NT2/D1 (cell line): Measurements from ENCODE around the gene CSKMT.
"Not testable (repeated sequence)": the region's sequence is repeated elsewhere in the genome, so short reads cannot be mapped to it uniquely, and the experiment has no call there.

Experiments
- DNase-seq: peaks from one replicate; pipeline ENCODE4 v3.0.0-alpha.2; 2011; ENCODE audit warnings: low read depth, low spot score
- H3K27me3 ChIP-seq: 2 replicates; pipeline ENCODE4 v1.6.0; 2011; ENCODE audit warnings: mild to moderate bottlenecking; ENCODE audit not compliant: insufficient read length, insufficient read depth
- H3K36me3 ChIP-seq: 2 replicates; pipeline ENCODE4 v1.6.1; 2011; ENCODE audit warnings: mild to moderate bottlenecking, low read length, mixed read lengths; ENCODE audit not compliant: insufficient read depth, insufficient read length
- H3K4me1 ChIP-seq: 2 replicates; pipeline ENCODE4 v1.5.1; 2011; ENCODE audit not compliant: insufficient read depth, insufficient read length
- H3K4me3 ChIP-seq: 2 replicates; pipeline ENCODE4 v1.5.1; 2011; ENCODE audit warnings: low read depth; ENCODE audit not compliant: insufficient read length
- H3K9ac ChIP-seq: 2 replicates; pipeline ENCODE4 v1.6.0; 2011; ENCODE audit warnings: low read depth; ENCODE audit not compliant: insufficient read length
- H3K9me3 ChIP-seq: 2 replicates; pipeline ENCODE4 v1.5.1; 2011; ENCODE audit warnings: mild to moderate bottlenecking, low read length; ENCODE audit not compliant: insufficient read depth
- SUZ12 ChIP-seq: IDR thresholded peaks from 2 replicates; pipeline ENCODE4 v1.6.1; 2011; ENCODE audit not compliant: insufficient read length, insufficient read depth; ENCODE audit errors: extremely low read depth
- YY1 ChIP-seq: IDR thresholded peaks from 2 replicates; pipeline ENCODE4 v1.6.1; 2011; ENCODE audit not compliant: insufficient read length, insufficient read depth
- ZNF274 ChIP-seq: IDR thresholded peaks from 2 replicates; pipeline ENCODE4 v1.6.1; 2011; ENCODE audit warnings: mild to moderate bottlenecking, low read depth, low read length

Gene CSKMT

DNA sequence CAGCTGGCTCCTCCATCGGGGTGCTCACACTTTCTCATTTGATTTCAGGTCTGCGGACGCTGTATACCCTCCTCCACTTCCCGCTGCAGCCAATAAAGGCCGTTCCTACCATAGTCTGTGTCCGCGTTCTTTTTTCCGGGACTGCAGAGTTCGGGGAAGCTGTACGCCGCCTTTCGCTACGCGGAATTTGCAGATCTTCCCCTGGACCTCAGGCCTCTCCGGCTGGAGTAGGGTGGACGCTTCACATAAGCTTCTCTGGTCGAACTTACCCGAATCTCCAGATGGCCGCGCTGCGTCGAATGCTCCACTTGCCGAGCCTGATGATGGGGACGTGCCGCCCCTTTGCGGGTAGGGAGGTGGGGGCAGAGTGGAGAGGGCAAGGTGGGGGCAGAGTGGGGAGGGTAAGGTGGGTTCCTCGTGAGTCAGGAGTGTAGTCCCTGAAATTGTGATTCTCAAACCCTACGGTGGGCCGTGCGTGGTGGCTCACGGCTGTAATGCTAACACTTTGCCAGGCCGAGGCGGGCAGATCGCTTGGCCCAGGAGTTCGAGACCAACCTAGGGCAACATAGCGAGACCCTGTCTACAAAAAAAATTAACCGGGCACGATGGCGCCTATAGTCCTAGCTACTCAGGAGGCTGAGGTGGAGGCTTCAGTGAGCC is 617 bp downstream of the CSKMT start:
- TF ChIP-seq YY1: no peak
- TF ChIP-seq ZNF274: no peak
- TF ChIP-seq SUZ12: no peak
- Histone ChIP-seq H3K9me3 (no peaks in the 10 kb centered on the region), H3K4me1 (no peaks in the 10 kb centered on the region), H3K27me3 (no peaks in the 10 kb centered on the region), H3K4me3 (peak overlapping the region; percentile 99), H3K36me3 (peaks cover 63% of the 10 kb centered on the region), H3K9ac (peak overlapping the region; percentile 100)
- DNase-seq: no peak

DNA sequence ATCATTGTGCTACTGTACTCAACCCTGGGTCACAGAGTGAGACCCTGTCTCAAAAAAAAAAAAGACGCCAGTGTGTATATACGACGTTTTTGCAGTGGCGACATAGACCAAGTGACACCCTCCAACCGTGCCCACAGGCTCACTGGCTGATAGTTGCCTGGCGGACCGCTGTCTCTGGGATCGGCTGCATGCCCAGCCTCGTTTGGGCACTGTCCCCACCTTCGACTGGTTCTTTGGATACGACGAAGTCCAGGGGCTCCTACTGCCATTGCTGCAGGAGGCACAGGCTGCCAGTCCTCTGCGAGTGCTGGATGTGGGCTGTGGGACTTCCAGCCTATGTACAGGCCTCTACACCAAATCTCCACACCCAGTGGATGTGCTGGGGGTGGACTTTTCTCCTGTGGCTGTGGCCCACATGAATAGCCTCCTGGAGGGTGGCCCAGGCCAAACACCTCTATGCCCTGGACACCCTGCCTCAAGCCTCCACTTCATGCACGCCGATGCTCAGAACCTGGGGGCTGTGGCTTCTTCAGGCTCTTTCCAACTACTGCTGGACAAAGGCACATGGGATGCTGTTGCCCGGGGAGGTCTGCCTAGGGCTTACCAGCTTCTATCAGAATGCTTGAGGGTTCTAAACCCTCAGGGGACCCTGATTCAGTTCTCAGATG is 1.3 kb downstream of the CSKMT start:
- DNase-seq: no peak
- TF ChIP-seq YY1: no peak
- TF ChIP-seq SUZ12: no peak
- no peak for TF ChIP-seq ZNF274
- Histone ChIP-seq H3K9me3 (no peaks in the 10 kb centered on the region), H3K27me3 (no peaks in the 10 kb centered on the region), H3K4me3 (peak overlapping the region; percentile 99), H3K9ac (peak overlapping the region; percentile 100), H3K36me3 (peaks cover 57% of the 10 kb centered on the region), H3K4me1 (no peaks in the 10 kb centered on the region)

DNA sequence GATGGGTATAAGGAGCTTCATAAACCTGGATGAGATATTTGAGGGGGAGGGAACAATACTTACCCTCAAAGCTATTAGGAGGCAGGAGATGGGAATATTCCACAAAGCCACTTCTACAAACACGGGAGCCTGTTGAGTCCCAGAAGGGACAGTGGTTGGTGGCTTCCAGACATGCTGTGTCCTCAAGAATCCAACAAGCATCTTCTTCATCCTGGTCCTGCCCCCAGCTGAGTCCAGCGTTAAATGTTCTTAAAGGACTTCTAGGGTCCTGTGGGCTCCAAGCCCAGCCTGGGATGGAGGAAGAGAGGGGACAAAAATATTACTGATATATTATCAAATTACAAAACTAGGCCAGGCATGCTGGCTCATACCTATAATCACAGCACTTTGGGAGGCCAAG is 2.3 kb downstream of the CSKMT start:
- H3K27me3 ChIP-seq: no peaks in the 10 kb centered on the region
- no peak for TF ChIP-seq ZNF274
- TF ChIP-seq SUZ12: no peak
- TF ChIP-seq YY1: no peak
- H3K4me3 ChIP-seq: no peak overlapping the region
- peak overlapping the region; percentile 100 for H3K9ac ChIP-seq
- DNase-seq: no peak
- H3K4me1 ChIP-seq: no peaks in the 10 kb centered on the region
- peaks cover 47% of the 10 kb centered on the region for H3K36me3 ChIP-seq
- H3K9me3 ChIP-seq: no peaks in the 10 kb centered on the region

DNA sequence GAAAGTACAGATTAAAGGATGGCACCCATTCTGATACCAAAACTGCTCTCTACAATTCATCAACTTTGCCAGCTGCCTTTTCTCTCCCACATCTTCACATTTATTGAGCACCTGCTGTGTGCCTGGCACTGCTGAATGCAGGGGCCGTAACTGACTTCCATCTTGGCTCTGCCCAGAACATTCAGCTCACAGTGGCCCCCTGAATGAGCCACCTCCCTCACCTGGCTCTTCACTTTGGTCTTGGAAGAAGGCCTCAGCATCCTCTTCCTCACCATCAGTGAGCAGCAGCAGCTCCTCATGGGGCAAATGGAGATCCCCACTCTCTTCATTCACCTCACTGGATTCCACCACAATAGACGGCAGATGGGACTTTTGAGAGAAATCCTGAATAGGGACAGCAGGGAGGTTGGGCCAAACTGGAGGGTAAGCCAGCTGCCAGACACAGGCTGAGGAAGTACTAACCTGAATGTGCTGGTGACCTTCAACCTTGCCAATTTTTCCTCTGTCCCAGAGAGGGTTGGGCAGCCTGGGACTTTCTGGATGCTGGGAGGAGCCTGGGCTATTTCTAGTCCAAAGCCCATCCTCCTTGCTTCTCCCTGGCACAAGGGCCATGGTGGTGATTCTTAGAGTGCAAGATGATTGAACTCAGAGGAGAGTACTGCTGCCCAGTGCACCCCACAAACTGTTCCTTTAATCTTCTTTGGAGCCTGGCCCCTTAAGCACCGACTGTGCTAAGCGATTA is 4.5 kb downstream of the CSKMT start:
- no peak overlapping the region for H3K4me3 ChIP-seq
- H3K9me3 ChIP-seq: no peaks in the 10 kb centered on the region
- H3K4me1 ChIP-seq: peaks cover 2% of the 10 kb centered on the region
- H3K27me3 ChIP-seq: no peaks in the 10 kb centered on the region
- no peak overlapping the region for H3K9ac ChIP-seq
- no peak for TF ChIP-seq ZNF274
- H3K36me3 ChIP-seq: peaks cover 59% of the 10 kb centered on the region
- no peak for DNase-seq

DNA sequence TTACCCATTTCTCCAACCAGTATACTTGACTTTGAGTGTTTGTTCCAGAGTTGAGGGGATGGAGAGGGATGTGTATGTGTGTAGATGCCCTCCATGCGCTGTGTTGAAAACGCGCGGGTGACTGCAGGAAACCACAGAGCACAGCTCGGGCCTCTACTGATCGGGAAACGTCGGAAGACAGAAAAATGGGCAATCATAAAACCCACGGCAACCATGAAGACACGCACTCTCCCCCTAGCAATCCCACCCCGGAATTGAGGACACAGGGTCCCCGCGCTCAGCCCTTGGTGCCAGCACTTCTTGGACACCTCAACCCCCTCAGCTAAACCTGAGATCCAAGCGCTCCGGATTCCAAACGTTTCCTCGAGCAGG is 6.1 kb downstream of the CSKMT start:
- Histone ChIP-seq H3K9me3 (no peaks in the 10 kb centered on the region), H3K36me3 (peaks cover 56% of the 10 kb centered on the region), H3K27me3 (no peaks in the 10 kb centered on the region), H3K4me3 (peak overlapping the region; percentile 68), H3K9ac (peak overlapping the region; percentile 98), H3K4me1 (peaks cover 2% of the 10 kb centered on the region)
- TF ChIP-seq ZNF274 (no peak), SUZ12 (no peak), YY1 (no peak)
- no peak for DNase-seq

DNA sequence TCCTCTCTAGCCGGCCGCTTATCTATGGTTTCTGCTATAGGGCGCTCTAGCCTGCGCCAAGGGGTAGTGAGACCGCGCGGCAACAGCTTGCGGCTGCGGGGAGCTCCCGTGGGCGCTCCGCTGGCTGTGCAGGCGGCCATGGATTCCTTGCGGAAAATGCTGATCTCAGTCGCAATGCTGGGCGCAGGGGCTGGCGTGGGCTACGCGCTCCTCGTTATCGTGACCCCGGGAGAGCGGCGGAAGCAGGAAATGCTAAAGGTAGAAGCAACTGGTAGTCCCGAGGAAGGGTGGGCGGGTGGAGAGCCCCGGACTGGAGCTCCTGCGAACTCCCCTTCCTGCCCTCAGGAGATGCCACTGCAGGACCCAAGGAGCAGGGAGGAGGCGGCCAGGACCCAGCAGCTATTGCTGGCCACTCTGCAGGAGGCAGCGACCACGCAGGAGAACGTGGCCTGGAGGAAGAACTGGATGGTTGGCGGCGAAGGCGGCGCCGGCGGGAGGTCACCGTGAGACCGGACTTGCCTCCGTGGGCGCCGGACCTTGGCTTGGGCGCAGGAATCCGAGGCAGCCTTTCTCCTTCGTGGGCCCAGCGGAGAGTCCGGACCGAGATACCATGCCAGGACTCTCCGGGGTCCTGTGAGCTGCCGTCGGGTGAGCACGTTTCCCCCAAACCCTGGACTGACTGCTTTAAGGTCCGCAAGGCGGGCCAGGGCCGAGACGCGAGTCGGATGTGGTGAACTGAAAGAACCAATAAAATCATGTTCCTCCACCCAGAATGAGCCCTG is 6.7 kb downstream of the CSKMT start, which contains the start of the genes LBHD1 and UQCC3:
Gene LBHD1 (minus strand): TSS at position 660 of the 782 bp plus-strand sequence. CDS start 2,236 bp downstream, outside the sequence.
Gene UQCC3 (plus strand): TSS at position 66 of the 782 bp plus-strand sequence. CDS start 73 bp downstream, at position 139.
- Histone ChIP-seq H3K27me3 (no peaks in the 10 kb centered on the region), H3K36me3 (peaks cover 55% of the 10 kb centered on the region), H3K4me3 (peak within 1 kb of the TSS; percentile 68), H3K9ac (peak within 1 kb of the TSS; percentile 98), H3K4me1 (peaks cover 2% of the 10 kb centered on the region), H3K9me3 (no peaks in the 10 kb centered on the region)
- TF ChIP-seq ZNF274: no peak
- no peak for TF ChIP-seq YY1
- no peak for TF ChIP-seq SUZ12
- DNase-seq: peak; percentile 89

DNA sequence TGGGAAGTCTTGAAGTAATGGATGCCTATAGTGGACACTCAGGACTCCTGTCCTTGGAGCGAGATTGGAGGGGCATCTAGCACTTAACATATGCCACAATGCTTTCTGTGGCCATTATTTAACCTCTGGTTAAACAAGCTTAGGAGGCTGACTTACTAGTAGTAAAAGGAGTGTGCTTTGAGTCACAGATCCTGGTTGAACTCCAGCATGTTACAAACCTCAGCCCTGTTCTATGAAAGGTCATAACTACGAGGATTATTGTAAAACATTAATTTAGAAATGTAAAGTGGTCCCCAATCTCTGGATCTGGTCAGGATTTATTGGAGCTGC is 8.0 kb downstream of the CSKMT start:
- no peaks in the 10 kb centered on the region for H3K27me3 ChIP-seq
- H3K4me3 ChIP-seq: no peak overlapping the region
- H3K9ac ChIP-seq: peak overlapping the region; percentile 98
- DNase-seq: no peak
- H3K36me3 ChIP-seq: peaks cover 57% of the 10 kb centered on the region
- H3K4me1 ChIP-seq: peaks cover 5% of the 10 kb centered on the region
- no peaks in the 10 kb centered on the region for H3K9me3 ChIP-seq
- TF ChIP-seq YY1: no peak
- no peak for TF ChIP-seq ZNF274
- no peak for TF ChIP-seq SUZ12

DNA sequence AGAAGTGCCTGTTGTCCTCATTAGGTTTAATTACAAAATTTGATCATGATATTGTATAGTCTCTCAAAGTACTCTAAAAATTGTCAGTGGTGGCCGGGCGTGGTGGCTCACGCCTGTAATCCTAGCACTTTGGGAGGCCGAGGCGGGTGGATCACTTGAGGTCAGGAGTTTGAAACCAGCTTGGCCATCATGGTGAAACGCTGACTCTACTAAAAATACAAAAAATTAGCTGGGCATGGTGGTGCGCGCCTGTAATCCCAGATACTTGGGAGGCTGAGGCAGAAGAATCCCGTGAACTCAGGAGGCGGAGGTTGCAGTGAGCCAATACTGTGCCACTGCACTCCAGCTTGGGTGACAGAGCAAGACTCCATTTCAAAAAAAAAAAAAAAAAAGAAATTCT is 10.3 kb downstream of the CSKMT start:
- not testable (repeated sequence) for H3K27me3 ChIP-seq, H3K9me3 ChIP-seq, H3K4me3 ChIP-seq, H3K4me1 ChIP-seq, DNase-seq, H3K9ac ChIP-seq
- H3K36me3 ChIP-seq: peaks cover 48% of the 10 kb centered on the region
